A549 treated with ZK216348 at 1 μM for 4 hours (cell line): ENCODE results near the gene MYCT1. TPM values are rescaled to one million over a fixed set of nuclear protein-coding genes. Genes with fewer than 3 reads are reported as not detected.

ENCODE experiments used
- total RNA-seq: library from RNA; stranded (reverse); fragments of 200-300 nt; extraction: Qiagen RNA extraction; gene quantifications from 5 replicates; pipeline ENCODE4 v1.2.3, GENCODE V29; 2022; ENCODE audit warnings: low read depth

MYCT1 gene
- 0.05 to 0.11 TPM (median 0.08 TPM) in 4 of 5 replicates, not detected in the other for total RNA-seq

GRCh38 chr6:152697634-152698033 lies at the start of gene MYCT1:
TSS of gene MYCT1 (plus strand) at chr6:152697897. CDS start at chr6:152697903, 6 bp downstream.

GRCh38 chr6:152750694-152751093 lies 53.0 kb downstream of the MYCT1 start, which contains the start of gene VIP:
TSS of gene VIP (plus strand) at chr6:152750797. CDS start at chr6:152752178, 1,381 bp downstream.

Other genes with a start within 250 kb of the MYCT1 start
- 23.9 to 31.3 TPM (median 28.0 TPM) in 5 replicates for gene SYNE1, start 60.5 kb upstream of the MYCT1 start, total RNA-seq
- gene VIP, start 52.9 kb downstream of the MYCT1 start, total RNA-seq, result not detected in 5 replicates